PC-3 (cell line): Measurements from ENCODE around the gene YJU2. TPM values are rescaled to one million over a fixed set of nuclear protein-coding genes. Genes with fewer than 3 reads are reported as not detected.

ENCODE experiments used
- ATAC-seq: fragments of 200-7000 bp; cut with Tn5 transposase; 2 replicates; pipeline ENCODE4 v1.9.1; 2020; ENCODE audit warnings: mild to moderate bottlenecking, moderate library complexity
- BruUV-seq: library from RNA; stranded (reverse); fragments of 400-500 nt; replicated peaks from 2 replicates; lab custom pipeline; 2021; lab: Mats Ljungman, UMichigan
- CTCF ChIA-PET: fragments of 300-600 bp; sonication (Branson Sonifier 250); formaldehyde crosslinking; loops from one replicate; lab custom pipeline; 2022; ENCODE audit warnings: antibody characterized with exemption; lab: Charles Lee
- POLR2A ChIA-PET: fragments of 300-600 bp; sonication (Branson Sonifier 250); formaldehyde crosslinking; loops from one replicate; lab custom pipeline; 2022; ENCODE audit warnings: antibody characterized with exemption; ENCODE audit not compliant: unreplicated experiment; lab: Charles Lee
- DNase-seq: peaks from one replicate; pipeline ENCODE4 v3.0.0-alpha.2; 2015
- H2AFZ ChIP-seq: fragments of 300-600 bp; sonication (generic); 2 replicates; pipeline ENCODE4 v1.6.0; 2016; ENCODE audit warnings: antibody characterized with exemption, low read length
- H3F3A ChIP-seq: fragments of 300-600 bp; sonication (generic); one replicate; pipeline ENCODE4 v1.6.0; 2017; ENCODE audit warnings: antibody characterized with exemption, low read length, control low read depth, mild to moderate bottlenecking; ENCODE audit not compliant: unreplicated experiment
- H3K27ac ChIP-seq: fragments of 300-600 bp; sonication (generic); 2 replicates; pipeline ENCODE4 v1.5.1; 2016; ENCODE audit warnings: mild to moderate bottlenecking, low read length
- H3K27me3 ChIP-seq: fragments of 300-600 bp; sonication (generic); 2 replicates; pipeline ENCODE4 v1.6.1; 2016; ENCODE audit warnings: low read length, mixed read lengths
- H3K36me3 ChIP-seq: fragments of 300-600 bp; sonication (generic); 2 replicates; pipeline ENCODE4 v1.6.1; 2016; ENCODE audit warnings: low read depth, mixed run types, low read length, mixed read lengths
- H3K4me1 ChIP-seq: fragments of 300-600 bp; sonication (generic); 2 replicates; pipeline ENCODE4 v1.5.1; 2016; ENCODE audit warnings: low read length; ENCODE audit not compliant: insufficient read depth
- H3K4me2 ChIP-seq: fragments of 300-600 bp; sonication (generic); 2 replicates; pipeline ENCODE4 v1.6.0; 2016; ENCODE audit warnings: low read length
- H3K4me3 ChIP-seq: fragments of 300-600 bp; sonication (generic); 2 replicates; pipeline ENCODE4 v1.5.1; 2016; ENCODE audit warnings: mild to moderate bottlenecking, low read length, mixed read lengths
- H3K79me2 ChIP-seq: fragments of 300-600 bp; sonication (generic); 2 replicates; pipeline ENCODE4 v1.6.1; 2017; ENCODE audit warnings: low read length, mixed read lengths
- H3K9ac ChIP-seq: fragments of 300-600 bp; sonication (generic); 2 replicates; pipeline ENCODE4 v1.6.0; 2016; ENCODE audit warnings: mild to moderate bottlenecking, low read length
- H3K9me2 ChIP-seq: fragments of 300-600 bp; sonication (generic); replicated peaks from 2 replicates; pipeline ENCODE4 v1.6.1; 2016; ENCODE audit warnings: mixed run types, low read length, mixed read lengths
- H3K9me3 ChIP-seq: fragments of 300-600 bp; sonication (generic); 2 replicates; pipeline ENCODE4 v1.6.1; 2016; ENCODE audit warnings: low read length, mixed read lengths
- H4K20me1 ChIP-seq: fragments of 300-600 bp; sonication (generic); 2 replicates; pipeline ENCODE4 v1.6.1; 2016; ENCODE audit warnings: low read length, mixed read lengths
- CTCF ChIP-seq: fragments of 300-600 bp; sonication (generic); conservative IDR thresholded peaks from 2 replicates; pipeline ENCODE4 v1.5.1; 2017; ENCODE audit warnings: antibody characterized with exemption, low read depth, mild to moderate bottlenecking, low read length
- EZH2 ChIP-seq: fragments of 300-600 bp; sonication (generic); IDR thresholded peaks from one replicate; pipeline ENCODE4 v1.6.1; 2017; ENCODE audit warnings: antibody characterized with exemption, mild to moderate bottlenecking, low read length; ENCODE audit not compliant: unreplicated experiment
- EZH2phosphoT487 ChIP-seq: fragments of 300-600 bp; sonication (generic); IDR thresholded peaks from 2 replicates; pipeline ENCODE4 v1.6.1; 2018; ENCODE audit warnings: mild to moderate bottlenecking, antibody characterized with exemption, low read length, borderline replicate concordance
- intact Hi-C: fragments of 100-400 bp; cut with micrococcal nuclease; formaldehyde crosslinking; loops from 2 replicates; pipeline ENCODE4 v1.9.0; 2023
- total RNA-seq: library from RNA; depleted of rRNA; stranded (reverse); fragments of >200 nt; gene quantifications from 2 replicates; pipeline ENCODE4 v1.2.3, GENCODE V29; 2014

YJU2 gene
- total RNA-seq, 1 experiment from 2014 or later = 33.1 TPM

- H3F3A ChIP-seq = no peaks in the 10 kb centered on the region
- ATAC-seq (no peak), DNase-seq (no peak)
- no peak overlapping the region for H3K9ac ChIP-seq
- H3K9me3 ChIP-seq = no peaks in the 10 kb centered on the region
- H3K4me3 ChIP-seq = no peak overlapping the region
- H3K79me2 ChIP-seq = no peaks in the 10 kb centered on the region
- no TSS peak for BruUV-seq
- ChIA-PET POLR2A (no interaction called here), CTCF (no interaction called here)
- no peaks in the 10 kb centered on the region for H3K4me1 ChIP-seq
- TF ChIP-seq EZH2 (no peak), EZH2phosphoT487 (no peak)
- no peak overlapping the region for H3K4me2 ChIP-seq
- no peaks in the 10 kb centered on the region for H4K20me1 ChIP-seq
- no peak overlapping the region for H2AFZ ChIP-seq
- no peaks in the 10 kb centered on the region for H3K36me3 ChIP-seq
- H3K27ac ChIP-seq = no peak overlapping the region
- no peaks in the 10 kb centered on the region for H3K9me2 ChIP-seq
- H3K27me3 ChIP-seq = peaks cover 13% of the 10 kb centered on the region
- intact Hi-C loops = loop anchor here (5.0 kb wide), 1 partner anchor 212 kb away; the partner anchor contains the start of gene EEF2
These were observed 47.1 kb upstream of the YJU2 start for GRCh38 chr19:4199699-4200293.

- Histone ChIP-seq H2AFZ (no peak overlapping the region), H3K36me3 (no peaks in the 10 kb centered on the region), H3K27me3 (peaks cover 13% of the 10 kb centered on the region), H3K9me3 (no peaks in the 10 kb centered on the region), H3K79me2 (no peaks in the 10 kb centered on the region), H3K4me1 (no peaks in the 10 kb centered on the region), H3K27ac (no peak overlapping the region), H4K20me1 (no peaks in the 10 kb centered on the region), H3K4me3 (no peak overlapping the region), H3F3A (no peaks in the 10 kb centered on the region), H3K9me2 (no peaks in the 10 kb centered on the region), H3K4me2 (no peak overlapping the region), H3K9ac (no peak overlapping the region)
- ChIA-PET CTCF (no interaction called here), POLR2A (no interaction called here)
- BruUV-seq = no TSS peak
- ATAC-seq = no peak
- TF ChIP-seq EZH2phosphoT487 = no peak
- no peak for TF ChIP-seq EZH2
- TF ChIP-seq CTCF = no peak
- intact Hi-C loops = loop anchor here (5.0 kb wide), 1 partner anchor 214 kb away; the partner anchor contains the start of gene EEF2
- no peak for DNase-seq
These were observed 45.8 kb upstream of the YJU2 start for GRCh38 chr19:4200940-4201542.

- ATAC-seq = no peak
- ChIA-PET POLR2A (no interaction called here), CTCF (no interaction called here)
- intact Hi-C loops = loop anchor here (5.0 kb wide), 1 partner anchor 214 kb away; the partner anchor contains the start of gene EEF2
- H3K4me1 ChIP-seq = no peaks in the 10 kb centered on the region
- H3K4me3 ChIP-seq = no peak overlapping the region
- H3F3A ChIP-seq = no peaks in the 10 kb centered on the region
- TF ChIP-seq EZH2 (no peak), CTCF (no peak), EZH2phosphoT487 (no peak)
- no peaks in the 10 kb centered on the region for H3K79me2 ChIP-seq
- no peaks in the 10 kb centered on the region for H3K9me3 ChIP-seq
- H4K20me1 ChIP-seq = no peaks in the 10 kb centered on the region
- no peaks in the 10 kb centered on the region for H3K9me2 ChIP-seq
- BruUV-seq = no TSS peak
- H3K27ac ChIP-seq = no peak overlapping the region
- DNase-seq = no peak
- H3K27me3 ChIP-seq = peaks cover 13% of the 10 kb centered on the region
- H3K4me2 ChIP-seq = no peak overlapping the region
- no peak overlapping the region for H3K9ac ChIP-seq
- H3K36me3 ChIP-seq = no peaks in the 10 kb centered on the region
- H2AFZ ChIP-seq = no peak overlapping the region
These were observed 45.1 kb upstream of the YJU2 start for GRCh38 chr19:4201798-4202197.
